Measurements from ENCODE around the gene PLPP4. TPM values are rescaled to one million over a fixed set of nuclear protein-coding genes. Genes with fewer than 3 reads are reported as not detected.

The PLPP4 gene
- total and polyA plus RNA-seq, 10 of the 15 experiments (the other 5 are each of a cell fraction or from before 2014, with no cell fraction given) = 0.08 to 3.1 (median 0.26) TPM; not detected in 3

DNA sequence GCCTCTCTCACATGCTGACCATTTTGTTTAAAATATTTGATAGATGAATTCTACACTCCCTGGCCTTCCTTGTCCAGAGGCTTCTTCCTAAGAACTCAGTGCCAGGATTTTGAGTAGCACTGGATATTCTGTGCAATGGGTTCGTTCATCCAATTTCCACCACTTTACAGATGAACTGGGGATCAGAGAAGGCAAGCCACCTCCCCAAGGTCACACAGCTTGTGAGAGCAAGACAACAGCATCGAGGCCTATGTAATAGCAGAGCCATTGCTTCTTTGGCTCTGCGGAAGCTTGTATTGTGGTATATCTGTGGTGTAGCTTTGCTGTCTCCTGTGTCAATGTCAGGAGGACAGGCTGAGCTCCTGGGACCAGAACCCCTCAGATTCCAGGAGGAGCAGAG, 140.9 kb downstream of the PLPP4 start (continued):
- TF ChIP-seq CEBPB (IDR thresholded peaks at IDR 0.05; ENCODE audit: borderline replicate concordance in 1 of 2, low read depth in 2 of 2, low read length in 2 of 2) (no peak), HDAC2 (IDR thresholded peaks at IDR 0.05) (no peak), PML (IDR thresholded peaks at IDR 0.05; ENCODE audit: low read length) (no peak), GABPA (IDR thresholded peaks at IDR 0.05; ENCODE audit: low read depth) (no peak), SMAD5 (IDR thresholded peaks at IDR 0.05; ENCODE audit: low read depth) (no peak)

DNA sequence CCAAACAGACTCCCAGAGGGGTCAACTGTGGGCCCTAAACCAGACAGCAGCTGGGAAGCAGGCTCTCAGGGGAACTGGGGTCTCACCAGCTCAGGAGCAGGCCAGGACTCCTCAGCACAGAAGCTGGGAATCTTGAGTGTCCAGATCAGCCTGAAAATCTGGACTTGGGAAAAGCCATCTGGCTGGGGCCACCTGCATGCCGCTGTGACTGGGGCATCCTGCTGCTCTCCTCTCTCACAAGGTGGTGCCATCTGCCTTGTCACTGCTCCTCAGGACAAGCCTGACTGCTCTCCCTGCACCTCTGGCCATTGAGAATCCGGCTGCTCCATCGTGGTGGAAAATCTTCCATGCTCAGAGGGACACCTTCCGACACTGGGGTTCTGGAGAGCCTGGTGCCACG, 141.4 kb downstream of the PLPP4 start:
- intact Hi-C loops (cut with micrococcal nuclease; ENCODE audit: unreplicated experiment) (no loop called here), in situ Hi-C loops (cut with MboI) (no loop called here)
- ChIA-PET POLR2A (no interaction called here), SMC1A (ENCODE audit: uncharacterized antibody, unreplicated experiment) (interaction anchor here (0.9 kb wide), 1 partner anchor 89 kb away, joined by 3 read pairs; no protein-coding TSS in a partner anchor), CTCF (interaction anchor here (0.8 to 1.0 kb wide), 2 partner anchors 15 to 133 kb away, joined by 3 read pairs; no protein-coding TSS in a partner anchor), RAD21 (ENCODE audit: unreplicated experiment) (no interaction called here)
- Histone ChIP-seq H3K27me3 (replicated peaks in 1 of 2; ENCODE audit: control insufficient read depth in 2 of 2, insufficient read depth in 2 of 2, low read length in 1 of 2) (peaks cover 0 to 2% of the 10 kb centered on the region in 2 experiments; a peak in 2 of 4 replicates), H3K4me3 (no peak overlapping the region), H3K79me2 (ENCODE audit: control insufficient read depth, insufficient read depth, low read length) (no peaks in the 10 kb centered on the region), H3K27ac (ENCODE audit: control insufficient read depth, insufficient read depth) (no peak overlapping the region), H3K36me3 (ENCODE audit: control insufficient read depth in 2 of 2, insufficient read depth in 2 of 2, low read length in 1 of 2) (no peaks in the 10 kb centered on the region), H3K4me2 (ENCODE audit: control insufficient read depth, insufficient read depth) (no peak overlapping the region), H2AFZ (ENCODE audit: control insufficient read depth, low read depth, low read length) (no peak overlapping the region), H3K9me3 (replicated peaks; ENCODE audit: control insufficient read depth, insufficient read depth, low read length) (peaks cover 10% of the 10 kb centered on the region; the same call in 2 of the 3 replicates), H3K4me1 (ENCODE audit: control insufficient read depth, insufficient read depth, low read length) (no peaks in the 10 kb centered on the region), H3K9ac (ENCODE audit: control insufficient read depth, insufficient read depth, low read length) (no peak overlapping the region), H4K20me1 (ENCODE audit: control insufficient read depth, insufficient read depth) (no peaks in the 10 kb centered on the region)
- 14% methylated on average over 5 of the region's 5 CpGs for WGBS (ENCODE audit: insufficient coverage, insufficient replicate concordance, low lambda C conversion rate, missing lambda C conversion rate)
- no TSS peak for BruUV-seq (replicated peaks)
- no peak for FAIRE-seq
- TF ChIP-seq RAD21 (IDR thresholded peaks at IDR 0.05; ENCODE audit: insufficient read depth, low read depth, low read length) = 0 out of 2 replicates have a peak, but pooled peaks have one; percentile 24
- peak in 2 of 3 experiments; percentile 19 to 34; a peak in 3 of 6 replicates for TF ChIP-seq CTCF (IDR thresholded peaks at IDR 0.05 in 2 of 3, conservative IDR thresholded peaks at IDR 0.05 in 1 of 3; ENCODE audit: control insufficient read depth in 2 of 3, extremely low read depth in 1 of 3, insufficient read depth in 1 of 3, low read depth in 3 of 3, low read length in 3 of 3)
- TF ChIP-seq, protein P1, sequence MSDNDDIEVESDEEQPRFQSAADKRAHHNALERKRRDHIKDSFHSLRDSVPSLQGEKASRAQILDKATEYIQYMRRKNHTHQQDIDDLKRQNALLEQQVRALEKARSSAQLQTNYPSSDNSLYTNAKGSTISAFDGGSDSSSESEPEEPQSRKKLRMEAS (IDR thresholded peaks at IDR 0.05; ENCODE audit: low read depth, low read length) = no peak
- 0 out of 3 replicates have a peak, but pooled peaks have one; percentile 28 for ATAC-seq
- no peak for DNase-seq (ENCODE audit: low read depth, low spot score)

All from GM12878 (cell line).